ENCODE results near the gene MARVELD2. TPM values are rescaled to one million over a fixed set of nuclear protein-coding genes. Genes with fewer than 3 reads are reported as not detected.
"Not testable (repeated sequence)": the region's sequence is repeated elsewhere in the genome, so short reads cannot be mapped to it uniquely, and the experiment has no call there.

MARVELD2 gene
- total and polyA plus RNA-seq, 4 donors = 5.6 to 39.6 (median 15.9) TPM

- H3K4me3 ChIP-seq = no peak overlapping the region
- peak in 1 of 3 donors; percentile 34 for DNase-seq
- H3K9me3 ChIP-seq (ENCODE audit: control insufficient read depth in 4 of 4, insufficient read depth in 3 of 4, low read length in 3 of 4) = no peaks in the 10 kb centered on the region
- H3K36me3 ChIP-seq (ENCODE audit: control insufficient read depth in 4 of 4, insufficient read depth in 4 of 4, low read length in 4 of 4) = no peaks in the 10 kb centered on the region
- no peaks in the 10 kb centered on the region for H3K27me3 ChIP-seq (ENCODE audit: control insufficient read depth in 3 of 3, insufficient read depth in 3 of 3, low read length in 2 of 3)
- H3K9ac ChIP-seq (ENCODE audit: insufficient read depth in 1 of 2, low read length in 2 of 2) = no peak overlapping the region
- TF ChIP-seq CTCF (IDR thresholded peaks at IDR 0.05; ENCODE audit: control extremely low read depth, extremely low read depth) = no peak
- 38 to 56% methylated on average over 4 of the region's 4 CpGs for WGBS, 2 donors
- H3K4me1 ChIP-seq (ENCODE audit: control insufficient read depth in 5 of 5, insufficient read depth in 5 of 5, low read length in 5 of 5) = peaks cover 0 to 2% (median 0%) of the 10 kb centered on the region in 5 donors
- no peak overlapping the region for H3K27ac ChIP-seq (ENCODE audit: low read depth in 1 of 2, low read length in 1 of 2)
- no peak for ATAC-seq (ENCODE audit: insufficient read depth, low FRiP score)
Measured at GRCh38 chr5:69451941-69452647, 37.2 kb downstream of the MARVELD2 start.

- not testable (repeated sequence) for H3K36me3 ChIP-seq (ENCODE audit: control insufficient read depth in 4 of 4, insufficient read depth in 4 of 4, low read length in 4 of 4); H3K27ac ChIP-seq (ENCODE audit: low read depth in 1 of 2, low read length in 1 of 2); H3K27me3 ChIP-seq (ENCODE audit: control insufficient read depth in 3 of 3, insufficient read depth in 3 of 3, low read length in 2 of 3); ATAC-seq (ENCODE audit: insufficient read depth, low FRiP score); H3K4me1 ChIP-seq (ENCODE audit: control insufficient read depth in 5 of 5, insufficient read depth in 5 of 5, low read length in 5 of 5); H3K9me3 ChIP-seq (ENCODE audit: control insufficient read depth in 4 of 4, insufficient read depth in 3 of 4, low read length in 3 of 4); DNase-seq; H3K9ac ChIP-seq (ENCODE audit: insufficient read depth in 1 of 2, low read length in 2 of 2); H3K4me3 ChIP-seq
- 75 to 88% methylated on average over 3 of the region's 3 CpGs for WGBS, 2 donors
Measured at GRCh38 chr5:69453487-69453886, 38.6 kb downstream of the MARVELD2 start.

GRCh38 chr5:69454460-69455249 lies 39.7 kb downstream of the MARVELD2 start:
- no peak for TF ChIP-seq CTCF (IDR thresholded peaks at IDR 0.05; ENCODE audit: control extremely low read depth, extremely low read depth)
- no peak for DNase-seq
- no peaks in the 10 kb centered on the region for H3K27me3 ChIP-seq (ENCODE audit: control insufficient read depth in 3 of 3, insufficient read depth in 3 of 3, low read length in 2 of 3)
- peak overlapping the region in 1 of 2 donors; percentile 53 for H3K27ac ChIP-seq (ENCODE audit: low read depth in 1 of 2, low read length in 1 of 2)
- peaks cover 0 to 2% (median 0%) of the 10 kb centered on the region in 5 donors for H3K4me1 ChIP-seq (ENCODE audit: control insufficient read depth in 5 of 5, insufficient read depth in 5 of 5, low read length in 5 of 5)
- WGBS, 2 donors = 59 to 69% methylated on average over 8 of the region's 8 CpGs
- no peak overlapping the region for H3K9ac ChIP-seq (ENCODE audit: insufficient read depth in 1 of 2, low read length in 2 of 2)
- H3K9me3 ChIP-seq (ENCODE audit: control insufficient read depth in 4 of 4, insufficient read depth in 3 of 4, low read length in 3 of 4) = no peaks in the 10 kb centered on the region
- no peak overlapping the region for H3K4me3 ChIP-seq
- ATAC-seq (ENCODE audit: insufficient read depth, low FRiP score) = peak; percentile 39
- H3K36me3 ChIP-seq (ENCODE audit: control insufficient read depth in 4 of 4, insufficient read depth in 4 of 4, low read length in 4 of 4) = no peaks in the 10 kb centered on the region

GRCh38 chr5:69455428-69455988 lies 40.6 kb downstream of the MARVELD2 start:
- 73 to 80% methylated on average over 7 of the region's 7 CpGs for WGBS, 2 donors
- DNase-seq = not testable (repeated sequence)

More at GRCh38 chr5:69455428-69455988, 40.6 kb downstream of the MARVELD2 start:
- not testable (repeated sequence) for H3K4me1 ChIP-seq (ENCODE audit: control insufficient read depth in 5 of 5, insufficient read depth in 5 of 5, low read length in 5 of 5); H3K4me3 ChIP-seq; H3K27ac ChIP-seq (ENCODE audit: low read depth in 1 of 2, low read length in 1 of 2); H3K9me3 ChIP-seq (ENCODE audit: control insufficient read depth in 4 of 4, insufficient read depth in 3 of 4, low read length in 3 of 4); H3K27me3 ChIP-seq (ENCODE audit: control insufficient read depth in 3 of 3, insufficient read depth in 3 of 3, low read length in 2 of 3); ATAC-seq (ENCODE audit: insufficient read depth, low FRiP score); H3K36me3 ChIP-seq (ENCODE audit: control insufficient read depth in 4 of 4, insufficient read depth in 4 of 4, low read length in 4 of 4); H3K9ac ChIP-seq (ENCODE audit: insufficient read depth in 1 of 2, low read length in 2 of 2)
